ENCODE results near the gene PLCH1.

The PLCH1 gene

GRCh38 chr3:155448531-155448930, 296.3 kb downstream of the PLCH1 start:
- no peak for DNase-seq

- DNase-seq: no peak
These were observed 298.5 kb downstream of the PLCH1 start for GRCh38 chr3:155446366-155446765.

GRCh38 chr3:155444771-155445170, 300.1 kb downstream of the PLCH1 start:
- DNase-seq: no peak

- DNase-seq: no peak
These were observed 301.1 kb downstream of the PLCH1 start for GRCh38 chr3:155443815-155444214.

GRCh38 chr3:155442072-155442471, 302.8 kb downstream of the PLCH1 start:
- DNase-seq: no peak

GRCh38 chr3:155441506-155441905, 303.4 kb downstream of the PLCH1 start:
- DNase-seq: no peak

- no peak for DNase-seq
These were observed 303.8 kb downstream of the PLCH1 start for GRCh38 chr3:155441026-155441425.

GRCh38 chr3:155435821-155436220, 309.1 kb downstream of the PLCH1 start:
- no peak for DNase-seq

- no peak for DNase-seq
These were observed 312.9 kb downstream of the PLCH1 start for GRCh38 chr3:155431856-155432570.

- DNase-seq: no peak
These were observed 316.3 kb downstream of the PLCH1 start for GRCh38 chr3:155428563-155428962.

GRCh38 chr3:155426524-155427230, 318.2 kb downstream of the PLCH1 start:
- DNase-seq: no peak

- DNase-seq: no peak
These were observed 319.5 kb downstream of the PLCH1 start for GRCh38 chr3:155425396-155425795.

- no peak for DNase-seq
These were observed 320.6 kb downstream of the PLCH1 start for GRCh38 chr3:155424323-155424710.

GRCh38 chr3:155423526-155424322, 321.1 kb downstream of the PLCH1 start:
- DNase-seq: no peak

GRCh38 chr3:155420881-155421486, 323.9 kb downstream of the PLCH1 start:
- DNase-seq: no peak

- DNase-seq: no peak
These were observed 324.5 kb downstream of the PLCH1 start for GRCh38 chr3:155420406-155420805.

GRCh38 chr3:155418407-155418806, 326.5 kb downstream of the PLCH1 start:
- no peak for DNase-seq

- DNase-seq: no peak
These were observed 327.8 kb downstream of the PLCH1 start for GRCh38 chr3:155417119-155417517.

- no peak for DNase-seq
These were observed 328.3 kb downstream of the PLCH1 start for GRCh38 chr3:155416500-155417118.

GRCh38 chr3:155412904-155413303, 332.0 kb downstream of the PLCH1 start:
- no peak for DNase-seq

- DNase-seq: no peak
These were observed 333.2 kb downstream of the PLCH1 start for GRCh38 chr3:155411500-155412223.

- DNase-seq: no peak
These were observed 335.5 kb downstream of the PLCH1 start for GRCh38 chr3:155409336-155409735.
